ENCODE data around the gene CD44. TPM values are rescaled to one million over a fixed set of nuclear protein-coding genes. Genes with fewer than 3 reads are reported as not detected.

The CD44 gene
- total RNA-seq, 1 experiment from 2014 or later = 61.4 TPM

GRCh38 chr11:35160246-35160824, 21.4 kb downstream of the CD44 start:
- no peaks in the 10 kb centered on the region for H3K4me1 Mint-ChIP-seq (ENCODE audit: low read depth, unreplicated experiment)
- no peak overlapping the region for H3K4me3 Mint-ChIP-seq (ENCODE audit: unreplicated experiment)
- no peak for DNase-seq
- ChIA-PET CTCF (no interaction called here), POLR2A (no interaction called here)
- Histone ChIP-seq H3K4me3 (ENCODE audit: low read depth, low read length) (no peak overlapping the region), H3K9me3 (no peaks in the 10 kb centered on the region), H3K27me3 (replicated peaks; ENCODE audit: control insufficient read depth, insufficient read depth, low read length) (no peaks in the 10 kb centered on the region), H3K4me1 (peaks cover 13% of the 10 kb centered on the region), H3K36me3 (ENCODE audit: control insufficient read depth, insufficient read depth, low read length) (no peaks in the 10 kb centered on the region)
- H3K9me3 Mint-ChIP-seq (ENCODE audit: unreplicated experiment) = no peaks in the 10 kb centered on the region
- no peak for TF ChIP-seq CTCF (IDR thresholded peaks at IDR 0.05; ENCODE audit: insufficient read depth in 1 of 2, low read depth in 1 of 2, low read length in 1 of 2, severe bottlenecking in 1 of 2, unreplicated experiment in 1 of 2)
- intact Hi-C loops (cut with micrococcal nuclease; ENCODE audit: unreplicated experiment) = no loop called here
- no peaks in the 10 kb centered on the region for H3K27me3 Mint-ChIP-seq (ENCODE audit: insufficient read depth, unreplicated experiment)
- BruUV-seq (replicated peaks) = no TSS peak
- no peaks in the 10 kb centered on the region for H3K36me3 Mint-ChIP-seq (ENCODE audit: insufficient read depth, unreplicated experiment)
- H3K27ac Mint-ChIP-seq (ENCODE audit: unreplicated experiment) = no peak overlapping the region

GRCh38 chr11:35160902-35161597, 22.1 kb downstream of the CD44 start:
- no peaks in the 10 kb centered on the region for H3K4me1 Mint-ChIP-seq (ENCODE audit: low read depth, unreplicated experiment)

GRCh38 chr11:35162745-35163144, 23.8 kb downstream of the CD44 start:
- no peak for TF ChIP-seq CTCF (IDR thresholded peaks at IDR 0.05; ENCODE audit: insufficient read depth in 1 of 2, low read depth in 1 of 2, low read length in 1 of 2, severe bottlenecking in 1 of 2, unreplicated experiment in 1 of 2)
- no peaks in the 10 kb centered on the region for H3K9me3 Mint-ChIP-seq (ENCODE audit: unreplicated experiment)
- H3K4me3 Mint-ChIP-seq (ENCODE audit: unreplicated experiment) = no peak overlapping the region
- H3K27me3 ChIP-seq (replicated peaks; ENCODE audit: control insufficient read depth, insufficient read depth, low read length) = no peaks in the 10 kb centered on the region
- no peaks in the 10 kb centered on the region for H3K27me3 Mint-ChIP-seq (ENCODE audit: insufficient read depth, unreplicated experiment)
- no peaks in the 10 kb centered on the region; the same call in 1 of the 2 replicates for H3K36me3 ChIP-seq (ENCODE audit: control insufficient read depth, insufficient read depth, low read length)
- H3K4me1 ChIP-seq = peaks cover 23% of the 10 kb centered on the region
- DNase-seq = no peak
- CTCF ChIA-PET = interaction anchor here (0.6 kb wide), 1 partner anchor 78 kb away, joined by 5 read pairs; no protein-coding TSS in a partner anchor
- no peaks in the 10 kb centered on the region for H3K4me1 Mint-ChIP-seq (ENCODE audit: low read depth, unreplicated experiment)
- H3K4me3 ChIP-seq (ENCODE audit: low read depth, low read length) = no peak overlapping the region
- POLR2A ChIA-PET = no interaction called here
- H3K9me3 ChIP-seq = no peaks in the 10 kb centered on the region
- no TSS peak for BruUV-seq (replicated peaks)
- H3K36me3 Mint-ChIP-seq (ENCODE audit: insufficient read depth, unreplicated experiment) = no peaks in the 10 kb centered on the region
- no peak overlapping the region for H3K27ac Mint-ChIP-seq (ENCODE audit: unreplicated experiment)
- intact Hi-C loops (cut with micrococcal nuclease; ENCODE audit: unreplicated experiment) = no loop called here

More at GRCh38 chr11:35160902-35161597, 22.1 kb downstream of the CD44 start:
- no peak for DNase-seq
- no peak overlapping the region for H3K4me3 Mint-ChIP-seq (ENCODE audit: unreplicated experiment)
- ChIA-PET POLR2A (no interaction called here), CTCF (no interaction called here)
- H3K27me3 ChIP-seq (replicated peaks; ENCODE audit: control insufficient read depth, insufficient read depth, low read length) = no peaks in the 10 kb centered on the region
- H3K9me3 ChIP-seq = no peaks in the 10 kb centered on the region
- no peaks in the 10 kb centered on the region for H3K27me3 Mint-ChIP-seq (ENCODE audit: insufficient read depth, unreplicated experiment)
- H3K9me3 Mint-ChIP-seq (ENCODE audit: unreplicated experiment) = no peaks in the 10 kb centered on the region
- H3K4me1 ChIP-seq = peaks cover 18% of the 10 kb centered on the region
- no peaks in the 10 kb centered on the region for H3K36me3 ChIP-seq (ENCODE audit: control insufficient read depth, insufficient read depth, low read length)
- intact Hi-C loops (cut with micrococcal nuclease; ENCODE audit: unreplicated experiment) = no loop called here
- TF ChIP-seq CTCF (IDR thresholded peaks at IDR 0.05; ENCODE audit: insufficient read depth in 1 of 2, low read depth in 1 of 2, low read length in 1 of 2, severe bottlenecking in 1 of 2, unreplicated experiment in 1 of 2) = no peak
- no peak overlapping the region for H3K4me3 ChIP-seq (ENCODE audit: low read depth, low read length)
- H3K27ac Mint-ChIP-seq (ENCODE audit: unreplicated experiment) = no peak overlapping the region
- no peaks in the 10 kb centered on the region for H3K36me3 Mint-ChIP-seq (ENCODE audit: insufficient read depth, unreplicated experiment)
- BruUV-seq (replicated peaks) = no TSS peak

Measured in Caco-2 (cell line).